HG02884 (cell line): ENCODE measurements around the gene MRPS17.

Experiments used
- ATAC-seq: cut with Tn5 transposase; IDR thresholded peaks from one replicate; pipeline ENCODE4 v1.9.1; 2021; ENCODE audit warnings: mild to moderate bottlenecking, moderate library complexity; ENCODE audit not compliant: unreplicated experiment

MRPS17 gene

DNA sequence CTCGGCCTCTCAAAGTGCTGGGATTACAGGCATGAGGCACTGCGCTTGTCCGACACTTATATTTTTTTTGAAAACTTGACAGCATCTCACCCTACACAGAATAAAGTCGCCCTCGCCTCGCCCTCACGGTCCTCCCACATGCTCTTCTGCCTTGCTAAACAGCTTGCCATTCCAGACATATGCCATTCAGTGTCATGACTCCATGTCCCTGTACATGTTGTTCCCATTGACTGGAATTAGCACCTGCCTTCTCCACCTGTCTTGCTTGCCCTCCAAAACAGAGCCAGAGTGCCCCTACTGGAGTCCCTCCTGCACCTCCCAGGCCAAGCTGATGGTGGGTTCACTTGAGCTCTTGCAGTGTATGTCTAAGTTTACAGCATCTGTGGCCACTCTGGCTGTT lies 18.9 kb downstream of the MRPS17 start:
- ATAC-seq, result no peak

DNA sequence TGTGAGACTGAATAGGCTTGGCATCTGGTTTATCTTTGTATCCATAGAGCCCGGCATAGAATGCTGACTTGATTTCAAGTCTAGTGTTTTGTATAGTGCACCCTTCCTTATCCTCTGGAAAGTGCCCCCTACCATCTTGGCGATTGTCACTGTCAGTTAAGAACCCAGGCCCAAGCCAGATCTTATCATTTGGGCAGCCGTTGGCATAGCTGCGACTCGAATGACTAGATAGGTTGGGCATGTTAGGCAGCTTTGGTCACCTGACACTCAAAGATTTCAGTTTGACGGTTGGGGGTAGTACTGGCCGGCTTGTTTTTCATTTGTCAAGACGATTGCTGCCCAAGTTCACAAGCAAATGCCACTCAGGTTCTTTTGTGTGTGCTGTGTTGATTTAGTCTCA lies 19.3 kb downstream of the MRPS17 start:
- ATAC-seq, result no peak

DNA sequence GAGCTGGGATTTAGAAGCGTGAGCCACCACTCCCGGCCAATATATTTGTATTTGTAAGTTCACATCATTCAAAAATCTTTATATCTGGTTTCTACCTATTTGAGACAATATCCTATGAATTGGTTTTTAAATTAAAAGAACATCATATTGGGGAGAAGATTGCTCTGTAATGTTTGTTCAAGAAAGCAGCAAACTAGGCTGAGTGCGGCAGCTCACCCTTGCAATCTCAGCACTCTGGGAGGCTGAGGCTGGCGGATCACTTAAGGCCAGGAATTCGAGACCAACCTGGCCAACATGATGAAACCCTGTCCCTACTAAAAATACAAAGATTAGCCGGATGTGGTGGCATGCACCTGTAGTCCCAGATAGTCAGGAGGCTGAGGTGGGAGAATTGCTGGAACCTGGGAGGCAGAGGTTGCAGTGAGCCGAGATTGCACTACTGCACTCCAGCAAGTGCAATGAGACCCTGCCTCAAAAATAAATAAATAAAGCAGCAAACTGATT lies 22.1 kb downstream of the MRPS17 start:
- no peak for ATAC-seq

DNA sequence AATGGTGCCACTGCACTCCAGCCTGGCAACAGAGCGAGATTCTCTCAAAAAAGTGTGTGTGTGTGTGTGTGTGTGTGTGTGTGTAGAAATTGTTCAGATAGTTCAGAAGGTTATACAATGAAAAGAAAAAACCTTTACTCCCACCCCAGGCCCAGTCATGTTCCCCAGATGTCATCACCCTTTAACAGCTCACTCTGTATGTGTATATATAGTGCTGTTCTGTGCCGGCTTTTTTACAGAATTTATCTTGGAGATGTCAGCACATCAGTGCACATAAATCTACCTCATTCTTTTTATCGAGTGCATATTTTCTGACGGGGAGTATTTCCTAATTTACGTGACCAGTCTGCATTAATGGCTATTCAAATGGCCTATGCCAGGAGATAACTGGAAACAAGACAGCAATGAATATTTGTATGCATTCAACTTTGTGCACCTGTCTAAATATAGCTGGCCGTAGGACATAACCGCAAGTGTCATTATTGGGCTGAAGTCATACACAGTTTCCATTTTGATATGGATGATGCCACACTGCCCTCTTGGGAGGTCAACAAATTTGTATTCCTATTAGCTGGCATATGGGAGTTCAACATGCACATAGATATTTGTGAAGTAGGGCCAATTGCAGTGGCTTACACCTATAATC lies 24.4 kb downstream of the MRPS17 start:
- no peak for ATAC-seq

DNA sequence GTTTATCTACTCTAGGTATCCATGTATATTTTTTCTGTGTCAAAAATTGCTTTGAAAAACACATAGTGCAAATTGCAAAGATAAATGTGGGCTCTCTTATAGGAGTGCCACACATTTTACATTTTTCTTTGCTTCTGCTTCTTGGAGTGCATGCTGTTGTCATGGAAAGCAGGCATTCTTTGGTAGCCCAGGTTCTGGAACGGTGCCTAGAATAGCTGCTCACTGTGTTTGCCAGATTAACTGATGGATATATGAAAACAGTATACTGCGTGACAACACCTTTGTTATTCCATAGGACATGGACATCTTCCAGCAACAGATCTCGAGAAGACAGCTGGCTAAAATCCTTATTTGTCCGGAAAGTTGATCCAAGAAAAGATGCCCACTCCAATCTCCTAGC lies 26.2 kb downstream of the MRPS17 start:
- no peak for ATAC-seq

DNA sequence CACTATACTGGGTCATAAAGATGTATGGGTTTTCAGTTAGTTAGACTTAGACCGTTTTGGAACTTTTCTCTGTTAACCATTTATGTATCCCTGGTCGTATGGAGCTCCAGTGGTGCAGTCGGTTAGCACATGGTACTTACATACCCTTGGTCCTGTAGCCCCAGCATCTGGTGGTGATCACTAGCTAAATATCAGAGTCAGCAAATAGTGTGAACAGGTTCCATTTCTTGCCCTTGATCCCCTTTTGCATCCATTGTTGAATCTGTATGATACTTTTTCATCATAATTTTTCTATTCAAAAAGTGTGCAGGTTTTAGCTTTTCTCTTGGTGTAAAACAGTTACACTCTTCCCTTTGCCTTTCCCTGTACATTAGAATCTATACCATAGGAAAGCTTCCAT lies 28.6 kb downstream of the MRPS17 start:
- no peak for ATAC-seq

DNA sequence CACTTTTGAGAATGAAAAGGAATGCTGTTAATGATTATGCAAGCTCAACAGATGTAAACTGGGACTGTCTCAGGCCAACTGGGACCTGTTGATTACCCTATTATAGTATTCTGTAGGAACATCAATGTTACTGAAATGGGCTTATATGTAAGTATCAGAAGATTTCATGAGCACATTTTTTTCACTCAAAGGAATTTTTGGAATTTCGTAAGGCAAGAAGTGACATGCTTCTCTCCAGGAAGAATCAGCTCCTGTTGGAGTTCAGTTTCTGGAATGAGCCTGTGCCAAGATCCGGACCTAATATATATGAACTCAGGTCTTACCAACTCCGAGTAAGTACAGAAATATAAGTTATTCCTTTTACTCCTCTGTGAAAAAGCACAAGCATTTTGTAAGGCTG lies 31.9 kb downstream of the MRPS17 start:
- ATAC-seq, result no peak

DNA sequence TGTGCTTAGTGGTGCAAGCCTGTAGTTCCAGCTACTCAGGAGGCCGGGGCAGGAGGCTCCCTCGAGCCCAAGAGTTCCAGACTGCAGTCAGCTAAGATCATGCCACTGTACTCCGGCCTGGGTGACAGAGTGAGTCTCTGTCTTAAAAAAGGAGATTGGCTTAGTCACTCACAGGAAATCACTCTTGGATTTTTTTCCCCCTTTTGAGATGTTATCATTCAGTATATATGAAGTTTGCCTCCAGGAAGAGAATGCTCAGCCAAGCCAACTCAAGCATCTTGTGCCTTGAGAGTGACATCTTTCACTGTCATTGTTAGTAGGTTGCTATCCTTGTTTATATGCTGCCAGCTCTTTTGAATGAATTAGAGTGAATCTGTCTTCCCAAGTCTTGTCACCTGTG lies 40.7 kb downstream of the MRPS17 start:
- no peak for ATAC-seq

DNA sequence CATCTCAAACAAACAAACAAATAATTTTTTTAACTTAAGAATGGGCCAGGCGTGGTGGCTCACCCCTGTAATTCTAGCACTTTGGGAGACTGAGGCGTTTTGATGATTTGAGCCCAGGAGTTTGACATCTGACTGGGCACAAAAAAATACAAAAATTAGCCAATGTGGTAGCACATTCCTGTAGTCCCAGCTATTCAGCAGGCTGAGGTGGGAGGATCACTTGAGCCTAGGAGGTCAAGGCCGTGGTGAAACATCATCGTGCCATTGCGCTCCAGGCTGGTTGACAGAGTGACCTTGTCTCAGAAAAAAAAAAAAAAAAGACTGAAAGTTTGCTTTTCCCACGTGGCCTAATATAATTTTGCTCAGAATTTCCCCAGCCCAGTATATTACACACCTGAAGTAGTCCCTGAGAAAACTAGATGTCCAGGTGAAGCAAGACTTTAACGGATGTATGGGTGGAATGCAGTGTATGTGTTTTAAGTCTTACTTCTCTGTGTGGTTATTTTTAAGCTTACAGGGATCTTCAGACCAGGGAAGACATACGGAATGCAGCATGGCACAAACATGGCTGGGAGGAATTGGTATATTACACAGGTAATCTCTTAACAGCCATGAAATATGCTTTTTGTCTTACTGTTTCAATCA lies 45.3 kb downstream of the MRPS17 start:
- ATAC-seq, result no peak

DNA sequence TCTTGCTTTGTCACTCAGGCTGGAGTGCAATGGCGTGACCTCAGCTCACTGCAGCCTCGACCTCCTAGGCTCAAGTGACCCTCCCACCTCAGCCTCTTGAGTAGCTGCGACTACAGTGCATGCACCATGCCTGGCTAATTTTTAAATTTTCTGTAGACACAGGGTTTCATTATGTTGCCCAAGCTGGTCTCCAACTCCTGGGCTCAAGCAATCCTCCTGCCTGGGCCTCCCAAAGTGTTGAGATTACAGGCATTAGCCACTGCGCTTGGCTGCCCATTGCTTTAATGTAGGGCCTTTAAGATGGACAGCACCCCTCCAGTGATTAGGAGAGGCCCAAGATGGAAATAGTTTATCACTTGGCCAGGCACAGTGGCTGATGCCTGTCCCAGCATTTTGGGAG lies 52.1 kb downstream of the MRPS17 start:
- ATAC-seq, result no peak
